Activated CD4-positive, alpha-beta T cell treated with anti-CD3 and anti-CD28 coated beads for 24 hours (primary cell): ENCODE data around the gene TBC1D1.

Experiments
- DNase-seq, 2 donors: peaks; one replicate each; pipeline ENCODE4 v3.0.0-alpha.2; 2020; ENCODE audit warnings: low read depth in 2 of 2

The TBC1D1 gene

GRCh38 chr4:37890801-37891259 lies at the start of gene TBC1D1:
TSS of gene TBC1D1 (plus strand) at chr4:37891084. CDS start at chr4:37902096, 11,012 bp downstream.
- DNase-seq: peak; percentile 10 to 29

DNA sequence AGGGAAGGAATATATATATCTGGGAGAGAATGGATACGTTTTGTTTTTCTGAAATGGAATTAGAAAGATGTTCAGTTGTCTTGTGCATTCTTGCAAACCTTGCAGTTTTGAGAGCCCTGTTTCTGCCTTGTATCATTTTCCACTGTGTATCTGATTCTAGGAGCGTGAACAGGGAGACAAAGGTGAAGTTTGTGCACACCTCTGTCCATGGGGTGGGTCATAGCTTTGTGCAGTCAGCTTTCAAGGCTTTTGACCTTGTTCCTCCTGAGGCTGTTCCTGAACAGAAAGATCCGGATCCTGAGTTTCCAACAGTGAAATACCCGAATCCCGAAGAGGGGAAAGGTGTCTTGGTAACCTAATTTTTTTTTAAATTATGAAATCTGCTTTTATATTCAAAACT lies 46.7 kb upstream of the TBC1D1 start:
- DNase-seq: no peak

DNA sequence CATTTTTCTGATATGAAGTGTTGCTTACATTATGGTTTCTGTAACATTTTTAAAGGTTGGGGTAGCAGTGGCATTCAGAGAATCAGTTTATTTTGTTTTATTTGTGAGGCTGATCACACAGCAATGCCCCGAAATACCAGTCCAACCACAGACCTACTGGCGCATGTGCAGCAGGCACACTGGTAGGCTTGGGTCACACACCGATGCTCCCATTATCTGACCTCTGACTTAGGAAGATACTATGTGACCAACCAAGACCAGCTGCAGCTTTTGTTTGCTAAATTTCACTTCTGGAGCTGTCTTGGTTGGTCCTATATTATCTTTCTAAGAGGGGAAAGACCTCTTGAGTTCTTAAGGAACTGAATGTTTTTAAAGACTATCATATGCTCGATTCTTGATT lies 45.7 kb upstream of the TBC1D1 start:
- DNase-seq: no peak

DNA sequence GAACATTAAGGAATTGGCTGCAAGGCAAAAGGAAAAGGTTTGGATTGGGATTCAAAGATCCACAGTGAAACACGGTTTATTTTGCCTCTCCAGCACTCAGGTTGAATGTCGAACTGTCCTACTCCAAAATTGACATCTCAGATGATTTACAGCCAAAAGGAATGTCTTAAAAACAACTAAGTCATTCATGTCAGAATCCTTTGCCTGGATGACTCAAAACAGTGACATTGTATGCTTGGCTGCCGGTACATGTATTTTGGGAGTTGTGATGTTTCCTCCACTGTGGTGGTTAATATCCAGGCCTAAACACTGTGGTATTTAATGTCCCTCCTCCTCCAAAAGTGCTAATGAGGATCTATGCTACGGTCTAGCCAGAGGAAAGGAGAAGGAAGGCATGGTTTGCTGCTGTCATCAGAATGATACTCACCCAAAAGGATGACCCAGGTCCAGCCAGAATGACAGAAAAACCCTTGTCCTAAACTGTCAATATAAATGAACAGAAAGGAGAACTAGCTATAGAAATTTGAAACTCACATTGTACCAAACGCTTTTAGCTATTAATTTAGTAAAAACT lies 43.5 kb upstream of the TBC1D1 start:
- no peak for DNase-seq

DNA sequence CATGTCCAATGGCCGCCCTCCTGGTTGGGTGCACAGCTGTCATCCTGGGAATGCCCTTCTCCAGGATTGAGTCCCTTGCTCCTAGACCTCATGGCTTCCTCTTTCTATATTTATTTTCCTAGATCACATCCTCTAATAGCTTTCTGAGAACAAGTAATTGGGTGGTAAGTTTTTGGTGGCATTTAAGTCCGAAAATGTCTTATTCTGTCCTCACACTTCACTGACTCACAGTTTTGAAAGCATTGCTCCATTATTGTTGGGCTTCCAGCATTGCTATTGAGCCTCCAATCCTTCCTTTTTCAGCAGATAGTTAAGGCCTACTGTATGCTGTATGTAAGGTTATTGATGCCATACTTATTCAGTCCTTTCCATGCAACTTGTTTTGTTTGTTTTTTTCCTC lies 38.5 kb upstream of the TBC1D1 start:
- DNase-seq: no peak

- no peak for DNase-seq
Observed at GRCh38 chr4:37858112-37858511, 32.8 kb upstream of the TBC1D1 start.

- no peak for DNase-seq
Observed at GRCh38 chr4:37858872-37859271, 32.0 kb upstream of the TBC1D1 start.

DNA sequence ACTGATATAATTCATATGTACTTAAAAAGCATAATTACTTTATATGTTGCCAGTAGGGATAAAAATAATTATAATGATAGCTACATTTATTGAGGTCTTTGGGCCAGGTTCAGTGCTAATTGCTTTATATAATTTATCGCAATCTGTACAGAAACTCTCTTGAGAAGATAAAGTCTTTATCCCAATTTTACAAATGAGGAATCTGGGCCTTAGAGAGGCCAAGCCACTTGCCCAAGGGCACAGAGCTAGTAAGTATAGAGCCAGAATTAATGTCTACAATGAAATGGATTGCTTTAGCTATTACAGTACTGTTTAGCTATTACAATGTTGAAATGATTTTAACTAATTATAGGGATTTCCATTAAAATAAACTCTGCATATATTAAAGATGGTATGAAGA lies 30.6 kb upstream of the TBC1D1 start:
- DNase-seq: no peak

- DNase-seq: no peak
Observed at GRCh38 chr4:37862961-37863360, 27.9 kb upstream of the TBC1D1 start.

GRCh38 chr4:37864786-37865185 lies 26.1 kb upstream of the TBC1D1 start:
- DNase-seq: no peak

DNA sequence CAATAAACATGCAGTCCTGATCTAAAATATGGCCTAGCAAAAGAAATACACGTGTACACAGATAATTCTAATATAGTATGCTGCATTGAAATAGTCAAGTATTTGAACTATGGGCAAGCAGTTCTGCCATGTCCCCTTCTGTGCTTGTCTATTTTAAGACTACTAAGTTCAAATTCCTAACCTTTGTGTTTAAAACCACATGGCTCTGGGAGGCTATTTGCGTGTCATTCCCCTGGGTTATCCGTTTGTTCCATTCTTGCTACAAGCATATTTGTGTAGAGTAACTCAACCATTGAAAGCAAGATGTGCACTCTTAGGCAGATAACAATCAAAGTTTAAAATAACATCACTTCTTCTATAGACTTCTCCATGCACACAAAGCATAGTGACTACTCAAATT lies 25.4 kb upstream of the TBC1D1 start:
- no peak for DNase-seq

GRCh38 chr4:37867102-37867501 lies 23.8 kb upstream of the TBC1D1 start:
- no peak for DNase-seq

- no peak for DNase-seq
Observed at GRCh38 chr4:37868238-37868637, 22.6 kb upstream of the TBC1D1 start.

DNA sequence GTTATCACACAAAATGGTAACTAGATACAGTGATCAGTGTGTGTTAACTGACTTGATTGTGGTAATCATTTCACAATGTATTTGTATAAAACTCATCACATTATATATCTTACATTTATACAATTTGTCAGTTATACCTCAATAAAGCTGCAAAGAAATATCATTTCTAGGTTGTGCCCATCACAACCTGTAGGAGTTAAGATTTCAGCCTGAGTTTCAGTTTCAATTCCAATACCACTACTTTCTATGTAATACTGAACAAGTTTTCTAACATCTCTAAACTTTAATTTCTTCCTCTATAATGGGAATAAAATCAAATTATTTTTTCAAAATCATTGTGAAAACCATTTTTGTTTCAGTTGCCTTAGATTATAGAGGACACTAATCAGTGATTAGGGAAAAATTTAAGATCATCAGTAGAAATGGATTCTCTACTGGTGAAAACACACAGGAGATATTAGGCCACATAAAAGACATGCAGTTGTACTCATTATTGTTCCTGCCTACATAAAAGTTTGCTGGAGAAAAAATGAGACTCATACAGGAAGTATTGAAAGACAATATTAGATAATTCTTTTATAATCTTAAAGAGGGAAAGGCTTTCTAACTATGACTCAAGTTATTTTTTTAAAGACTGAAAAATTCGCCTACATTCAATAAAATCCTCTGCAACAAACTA lies 18.4 kb upstream of the TBC1D1 start:
- DNase-seq: no peak

GRCh38 chr4:37873386-37873785 lies 17.5 kb upstream of the TBC1D1 start:
- DNase-seq: no peak

- no peak for DNase-seq
Observed at GRCh38 chr4:37876156-37876555, 14.7 kb upstream of the TBC1D1 start.

DNA sequence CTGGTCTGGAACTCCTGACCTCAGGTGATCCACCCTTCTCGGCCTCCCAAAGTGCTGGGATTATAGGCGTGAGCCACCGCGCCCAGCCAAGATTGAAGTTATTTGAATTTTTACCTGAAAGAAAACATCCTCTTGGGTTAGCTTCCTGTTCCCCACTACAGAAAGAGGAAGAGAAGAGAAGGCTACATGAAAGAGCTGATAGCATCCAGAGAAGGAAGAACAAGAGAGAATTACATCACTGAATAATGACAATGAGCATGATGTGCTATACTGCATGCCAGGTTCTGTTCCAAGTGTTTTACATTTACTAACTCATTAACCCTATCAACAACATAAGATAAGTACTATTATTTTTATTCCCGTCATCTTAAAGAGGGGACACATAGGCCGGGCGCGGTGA lies 11.5 kb upstream of the TBC1D1 start:
- no peak for DNase-seq

- DNase-seq: no peak
Observed at GRCh38 chr4:37881811-37882210, 9.1 kb upstream of the TBC1D1 start.

DNA sequence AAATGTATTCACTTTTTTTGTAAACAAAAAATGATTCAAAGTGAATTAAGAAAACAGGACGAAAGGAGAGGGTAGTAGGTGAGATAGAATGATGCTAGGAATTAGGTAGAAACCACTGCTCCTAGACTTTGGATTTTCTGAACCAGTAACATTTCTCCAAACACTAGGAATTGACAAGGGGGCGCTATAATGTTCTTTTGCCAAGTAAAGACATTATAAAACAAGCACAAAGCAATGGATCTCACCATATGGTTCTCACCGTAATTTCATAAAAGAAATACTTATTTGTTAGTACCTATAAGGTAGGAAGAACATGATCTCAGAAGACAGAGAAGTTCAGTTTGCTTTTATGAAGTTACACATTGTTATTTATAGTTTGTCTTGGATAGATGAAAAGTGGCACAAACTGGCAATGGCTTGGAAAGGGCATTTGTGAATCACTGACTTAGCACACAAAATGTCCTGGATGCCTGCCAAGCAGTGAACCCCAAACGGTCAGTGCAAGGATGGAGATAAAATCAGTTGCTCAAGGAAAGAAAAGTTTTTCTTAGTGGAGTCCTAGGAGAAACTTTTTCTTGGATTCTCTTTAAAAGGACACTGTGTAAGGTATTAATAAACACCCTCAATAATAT lies 8.1 kb upstream of the TBC1D1 start:
- no peak for DNase-seq

DNA sequence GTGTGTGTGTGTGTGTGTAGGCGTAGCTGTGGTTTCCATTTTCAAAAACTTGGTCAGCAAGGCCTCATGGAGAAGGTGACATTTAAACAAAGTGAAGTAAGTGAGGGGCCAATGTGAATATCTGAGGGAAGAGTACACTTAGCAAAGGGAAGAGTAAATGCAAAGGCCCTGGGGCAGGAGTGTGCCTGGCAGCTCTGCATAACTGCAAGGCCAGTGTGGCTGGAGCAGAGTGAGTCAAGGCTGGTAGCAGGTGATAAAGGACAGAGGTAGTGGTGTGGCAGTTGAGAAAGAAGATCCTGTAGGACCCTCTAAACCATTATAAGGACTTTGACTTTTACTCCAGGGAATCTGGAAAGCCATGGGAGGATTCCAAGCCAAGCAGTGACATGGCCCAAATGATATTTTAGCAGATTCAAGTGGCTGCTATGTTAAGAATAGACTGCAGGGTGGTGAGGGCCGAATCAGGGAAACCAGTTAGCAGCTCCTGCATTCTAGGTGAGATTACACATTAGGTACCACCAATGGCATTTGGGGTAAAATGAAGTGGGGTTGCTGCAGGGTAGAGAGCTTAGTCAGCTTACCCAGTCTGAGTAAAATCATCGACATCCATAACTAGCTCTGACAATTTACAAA lies 5.9 kb upstream of the TBC1D1 start:
- DNase-seq: no peak

DNA sequence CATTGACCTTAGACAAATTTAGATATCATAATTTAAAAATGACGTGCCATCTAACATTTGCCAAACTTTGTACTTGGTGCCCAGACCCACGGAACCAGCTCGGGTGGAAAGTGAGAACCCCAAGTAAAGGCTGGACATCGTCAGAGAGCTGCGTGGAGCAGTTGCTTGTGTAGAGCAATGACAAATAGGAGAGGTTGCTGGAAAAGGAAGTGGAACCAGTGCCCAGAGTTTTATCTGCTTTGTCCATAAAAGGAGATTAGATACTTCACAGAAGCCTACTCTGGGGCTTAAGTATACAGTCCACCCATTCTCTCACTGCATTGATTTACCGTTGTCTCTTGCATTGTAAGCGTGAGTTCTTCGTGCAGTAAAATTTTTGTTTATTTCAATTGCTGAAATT lies 5.4 kb upstream of the TBC1D1 start:
- DNase-seq: no peak

DNA sequence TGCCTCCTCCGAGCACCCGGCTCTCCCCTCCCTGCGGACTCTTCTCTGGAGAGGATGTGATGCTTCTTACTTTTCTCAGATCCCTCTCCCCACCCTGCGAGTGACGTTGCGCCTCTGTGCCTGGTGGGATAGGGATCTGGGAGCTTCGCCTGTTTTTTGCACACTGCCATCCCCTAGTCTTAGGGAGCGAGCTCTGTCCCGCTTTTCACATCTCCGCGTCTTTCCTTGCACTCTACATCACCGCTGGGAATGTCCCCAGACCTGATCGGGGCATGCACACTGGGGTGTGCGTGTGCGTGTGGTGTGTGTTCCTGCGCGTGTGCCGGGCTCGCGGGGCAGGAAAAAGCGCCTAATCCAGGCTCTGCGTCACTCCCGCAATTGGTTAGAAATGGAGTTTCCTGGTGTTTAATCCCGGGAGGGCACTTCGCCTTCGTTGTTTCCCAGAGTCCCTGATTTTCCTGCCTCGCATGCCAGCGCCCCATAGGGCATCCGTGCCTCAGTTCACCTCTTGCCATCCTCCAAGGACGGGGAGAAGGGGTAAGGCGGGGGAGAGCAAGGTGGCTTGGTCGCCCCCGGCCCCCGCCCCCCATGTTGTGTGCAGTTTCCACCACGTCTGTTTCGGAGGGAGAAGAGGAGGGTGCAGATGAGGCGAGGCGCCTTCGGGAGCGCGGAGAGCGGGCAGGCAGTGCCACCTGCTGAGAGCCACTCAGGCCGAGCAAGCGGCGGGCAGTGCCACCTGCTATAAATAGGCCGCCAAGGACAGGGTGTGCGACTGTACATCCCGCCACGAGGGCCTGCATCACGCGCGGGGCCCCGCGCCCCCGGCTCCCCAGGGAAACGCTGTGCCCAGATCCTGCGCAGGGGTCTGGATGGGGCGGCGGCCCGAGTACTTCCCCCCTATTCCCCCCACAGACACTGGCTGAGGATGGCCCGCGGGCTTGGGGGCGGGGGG lies 759 bp upstream of the TBC1D1 start:
- peak; percentile 7 to 17 for DNase-seq
